Activated naive CD4-positive, alpha-beta T cell treated with anti-CD3 and anti-CD28 coated beads, Interleukin-2, amount 10 ng/mL, durations not matched to agents 5 hours and 36 hours (primary cell): ENCODE data around the gene RASL11A. TPM values are rescaled to one million over a fixed set of nuclear protein-coding genes. Genes with fewer than 3 reads are reported as not detected.

Experiments used
- total RNA-seq, 2 experiments: library from RNA; stranded (reverse); gene quantifications; one replicate each; pipeline ENCODE4 v1.2.3, GENCODE V29; 2021

The RASL11A gene
- under 1 TPM; 0.35 to 0.70 TPM for total RNA-seq

GRCh38 chr13:27270594-27271520 is at the start of gene RASL11A:
TSS of gene RASL11A (plus strand) at chr13:27270830. CDS start at chr13:27270945, 115 bp downstream.

GRCh38 chr13:27251166-27252091 is 19.2 kb upstream of the RASL11A start, which contains the start of gene RPL21:
TSS of gene RPL21 (plus strand) at chr13:27251558. CDS start at chr13:27253777, 2,219 bp downstream.

Other genes with a start within 250 kb of the RASL11A start
- gene USP12, start 99.0 kb upstream of the RASL11A start, total RNA-seq, result 10 to 100 TPM; 17.9 to 19.0 TPM
- 1,000 to 10,000 TPM; 1,127 to 1,196 TPM for gene RPL21, start 19.3 kb upstream of the RASL11A start, total RNA-seq
- 100 to 1,000 TPM; 192 to 199 TPM for gene GTF3A, start 153.8 kb downstream of the RASL11A start, total RNA-seq
- gene MTIF3, start 179.7 kb downstream of the RASL11A start, total RNA-seq, result 10 to 100 TPM; 57.5 to 65.6 TPM